Nephron progenitor cell (in vitro differentiated cells): Measurements from ENCODE around the gene MAP3K4.
A peak's percentile ranks its signal among the peaks of the same experiment; 100 is the strongest.

Experiments used
- DNase-seq: peaks from one replicate; pipeline ENCODE4 v3.0.0; 2021
- H3K27ac Mint-ChIP-seq: 2 replicates; pipeline ENCODE4 v1.8.0; 2021; ENCODE audit warnings: mild to moderate bottlenecking, moderate library complexity, mixed read lengths
- H3K27me3 Mint-ChIP-seq: 2 replicates; pipeline ENCODE4 v1.8.0; 2021; ENCODE audit warnings: mild to moderate bottlenecking, low read depth, mixed read lengths; ENCODE audit not compliant: poor library complexity
- H3K36me3 Mint-ChIP-seq: 2 replicates; pipeline ENCODE4 v1.8.0; 2021; ENCODE audit warnings: low read depth, mixed read lengths
- H3K4me1 Mint-ChIP-seq: 2 replicates; pipeline ENCODE4 v1.8.0; 2021; ENCODE audit warnings: mixed read lengths
- H3K4me3 Mint-ChIP-seq: 2 replicates; pipeline ENCODE4 v1.8.0; 2021; ENCODE audit warnings: mild to moderate bottlenecking, moderate library complexity, mixed read lengths
- H3K9me3 Mint-ChIP-seq: 2 replicates; pipeline ENCODE4 v1.8.0; 2021; ENCODE audit warnings: mild to moderate bottlenecking, moderate library complexity, mixed read lengths
- TF ChIP-seq, protein P1 (sequence below): fragments of 200-600 bp; sonication (generic); IDR thresholded peaks from 2 replicates; pipeline ENCODE4 v1.5.0; 2021; ENCODE audit warnings: antibody characterized with exemption

The MAP3K4 gene

DNA sequence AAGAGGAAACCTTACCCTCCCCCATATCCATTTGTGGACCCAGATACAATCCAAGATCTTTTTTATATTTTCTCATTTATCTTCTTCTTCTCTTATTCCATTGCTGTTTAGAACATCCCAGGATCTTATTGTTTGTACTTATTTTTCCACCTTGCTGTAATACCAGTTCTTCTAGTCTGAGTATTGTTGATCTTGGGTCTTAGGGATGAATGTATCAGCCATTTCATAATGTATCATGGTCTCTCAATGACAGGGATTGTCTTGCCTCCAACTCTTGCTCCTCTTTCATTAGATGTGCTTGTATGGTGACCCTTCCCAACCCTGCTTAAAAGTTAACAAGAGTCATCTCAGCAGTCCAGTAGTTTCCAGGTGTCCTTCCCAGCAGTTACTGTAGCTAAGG, 63.3 kb downstream of the MAP3K4 start:
- no peak for DNase-seq
- TF ChIP-seq, protein P1, sequence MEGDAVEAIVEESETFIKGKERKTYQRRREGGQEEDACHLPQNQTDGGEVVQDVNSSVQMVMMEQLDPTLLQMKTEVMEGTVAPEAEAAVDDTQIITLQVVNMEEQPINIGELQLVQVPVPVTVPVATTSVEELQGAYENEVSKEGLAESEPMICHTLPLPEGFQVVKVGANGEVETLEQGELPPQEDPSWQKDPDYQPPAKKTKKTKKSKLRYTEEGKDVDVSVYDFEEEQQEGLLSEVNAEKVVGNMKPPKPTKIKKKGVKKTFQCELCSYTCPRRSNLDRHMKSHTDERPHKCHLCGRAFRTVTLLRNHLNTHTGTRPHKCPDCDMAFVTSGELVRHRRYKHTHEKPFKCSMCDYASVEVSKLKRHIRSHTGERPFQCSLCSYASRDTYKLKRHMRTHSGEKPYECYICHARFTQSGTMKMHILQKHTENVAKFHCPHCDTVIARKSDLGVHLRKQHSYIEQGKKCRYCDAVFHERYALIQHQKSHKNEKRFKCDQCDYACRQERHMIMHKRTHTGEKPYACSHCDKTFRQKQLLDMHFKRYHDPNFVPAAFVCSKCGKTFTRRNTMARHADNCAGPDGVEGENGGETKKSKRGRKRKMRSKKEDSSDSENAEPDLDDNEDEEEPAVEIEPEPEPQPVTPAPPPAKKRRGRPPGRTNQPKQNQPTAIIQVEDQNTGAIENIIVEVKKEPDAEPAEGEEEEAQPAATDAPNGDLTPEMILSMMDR = no peak
- Mint-ChIP-seq H3K27me3 (no peaks in the 10 kb centered on the region), H3K4me3 (no peak overlapping the region), H3K27ac (no peak overlapping the region), H3K9me3 (no peaks in the 10 kb centered on the region), H3K36me3 (peaks cover 46% of the 10 kb centered on the region), H3K4me1 (no peaks in the 10 kb centered on the region)

- Mint-ChIP-seq H3K9me3 (no peaks in the 10 kb centered on the region), H3K4me1 (no peaks in the 10 kb centered on the region), H3K4me3 (no peak overlapping the region), H3K27ac (no peak overlapping the region), H3K36me3 (peaks cover 40% of the 10 kb centered on the region), H3K27me3 (no peaks in the 10 kb centered on the region)
- TF ChIP-seq, protein P1 = no peak
- no peak for DNase-seq
Measured at GRCh38 chr6:161056451-161056850, 64.9 kb downstream of the MAP3K4 start.

DNA sequence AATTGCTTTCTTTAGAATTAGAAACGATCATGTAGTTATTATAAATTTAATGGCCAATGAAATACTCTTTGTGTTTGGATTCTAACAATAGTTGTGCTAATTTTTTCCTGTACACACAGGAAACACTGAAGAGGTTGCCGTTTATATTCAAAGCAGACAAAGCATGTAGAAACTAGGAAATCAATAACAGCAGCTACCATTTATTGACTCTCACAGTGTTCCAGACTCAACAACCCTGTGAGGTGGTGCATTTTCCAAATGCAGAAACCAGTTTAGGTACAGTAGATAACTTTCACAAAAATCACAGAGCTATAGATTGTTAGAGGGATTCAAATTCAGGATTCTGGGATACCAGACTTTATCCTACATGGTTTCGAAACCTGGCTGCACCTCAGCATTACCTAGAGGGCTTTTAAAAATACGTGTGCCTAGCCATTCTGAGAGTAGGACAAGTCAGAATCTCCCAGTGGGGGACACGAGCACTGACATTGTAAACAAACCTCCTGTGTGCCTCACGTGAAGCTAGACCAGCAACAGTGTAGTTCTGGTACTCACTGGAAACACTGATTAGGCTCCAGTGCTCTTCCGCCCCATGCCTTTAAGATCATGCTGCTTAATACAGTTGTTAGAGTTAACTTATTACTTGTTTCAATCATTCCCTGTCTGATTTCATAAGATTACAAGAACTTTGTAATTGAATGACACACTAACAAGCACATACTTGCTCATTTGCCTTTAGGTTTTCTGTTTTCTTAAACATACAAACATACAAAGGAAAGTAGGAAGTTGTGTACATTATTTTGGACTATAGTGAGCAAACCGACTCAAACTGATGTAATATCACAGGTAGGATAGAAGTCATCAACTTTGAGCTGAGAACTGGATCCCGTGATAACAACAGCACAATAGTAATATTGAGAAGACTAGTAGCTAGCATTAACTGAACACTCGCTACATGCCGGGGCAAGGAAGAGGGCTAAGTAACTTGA, 65.8 kb downstream of the MAP3K4 start:
- TF ChIP-seq, protein P1 = no peak
- no peak for DNase-seq
- H3K27ac Mint-ChIP-seq = peak overlapping the region; percentile 26
- no peaks in the 10 kb centered on the region for H3K27me3 Mint-ChIP-seq
- H3K36me3 Mint-ChIP-seq = peaks cover 44% of the 10 kb centered on the region
- H3K4me1 Mint-ChIP-seq = no peaks in the 10 kb centered on the region
- no peak overlapping the region for H3K4me3 Mint-ChIP-seq
- H3K9me3 Mint-ChIP-seq = peaks cover 6% of the 10 kb centered on the region

DNA sequence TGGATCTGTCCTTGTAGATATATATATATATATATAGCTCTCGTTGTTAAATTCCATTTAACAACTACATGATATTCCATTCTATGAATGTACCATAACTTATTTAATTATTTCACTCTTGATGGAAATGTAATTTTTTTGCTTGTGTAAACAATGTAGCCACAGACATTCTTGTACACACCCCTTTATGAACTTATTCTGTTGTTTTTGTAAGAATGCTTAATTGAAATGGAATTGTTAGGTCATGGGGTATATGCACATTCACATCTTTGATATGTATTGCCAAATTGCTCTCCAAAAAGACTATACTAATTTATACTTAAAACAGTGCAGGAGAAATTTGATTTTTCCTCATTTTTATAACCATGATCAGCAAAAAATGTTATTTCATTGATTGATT, 67.2 kb downstream of the MAP3K4 start:
- peaks cover 19% of the 10 kb centered on the region for H3K9me3 Mint-ChIP-seq

GRCh38 chr6:161061576-161061975, 70.0 kb downstream of the MAP3K4 start:
- Mint-ChIP-seq H3K27me3 (no peaks in the 10 kb centered on the region), H3K9me3 (peaks cover 41% of the 10 kb centered on the region), H3K4me1 (peaks cover 10% of the 10 kb centered on the region), H3K27ac (no peak overlapping the region), H3K36me3 (peaks cover 59% of the 10 kb centered on the region), H3K4me3 (no peak overlapping the region)
- TF ChIP-seq, protein P1 = no peak
- no peak for DNase-seq

More for the DNA sequence above, 67.2 kb downstream of the MAP3K4 start:
- Mint-ChIP-seq H3K36me3 (peaks cover 44% of the 10 kb centered on the region), H3K4me1 (peaks cover 8% of the 10 kb centered on the region), H3K27me3 (no peaks in the 10 kb centered on the region), H3K4me3 (no peak overlapping the region), H3K27ac (no peak overlapping the region)
- TF ChIP-seq, protein P1 = no peak
- no peak for DNase-seq
